ENCODE data around the gene SLC30A7.
"Not testable (repeated sequence)": the region's sequence is repeated elsewhere in the genome, so short reads cannot be mapped to it uniquely, and the experiment has no call there.

Gene SLC30A7

GRCh38 chr1:100936194-100936967, 40.5 kb downstream of the SLC30A7 start:
- no peak for DNase-seq (ENCODE audit: low spot score)

- DNase-seq (ENCODE audit: low spot score): no peak
These were observed 45.2 kb downstream of the SLC30A7 start for GRCh38 chr1:100941098-100941527.

GRCh38 chr1:100941580-100942216, 45.8 kb downstream of the SLC30A7 start:
- no peak for DNase-seq (ENCODE audit: low spot score)

- DNase-seq (ENCODE audit: low spot score): no peak
These were observed 46.6 kb downstream of the SLC30A7 start for GRCh38 chr1:100942304-100943046.

GRCh38 chr1:100943533-100943932, 47.6 kb downstream of the SLC30A7 start:
- no peak for DNase-seq (ENCODE audit: low spot score)

- DNase-seq (ENCODE audit: low spot score): not testable (repeated sequence)
These were observed 50.2 kb downstream of the SLC30A7 start for GRCh38 chr1:100946064-100946463.

GRCh38 chr1:100947816-100948215, 51.9 kb downstream of the SLC30A7 start:
- not testable (repeated sequence) for DNase-seq (ENCODE audit: low spot score)

GRCh38 chr1:100948721-100949405, 53.0 kb downstream of the SLC30A7 start:
- DNase-seq (ENCODE audit: low spot score): not testable (repeated sequence)

- not testable (repeated sequence) for DNase-seq (ENCODE audit: low spot score)
These were observed 53.7 kb downstream of the SLC30A7 start for GRCh38 chr1:100949515-100950158.

GRCh38 chr1:100950337-100950736, 54.4 kb downstream of the SLC30A7 start:
- no peak for DNase-seq (ENCODE audit: low spot score)

GRCh38 chr1:100950781-100951180, 54.9 kb downstream of the SLC30A7 start:
- no peak for DNase-seq (ENCODE audit: low spot score)

GRCh38 chr1:100952104-100952745, 56.3 kb downstream of the SLC30A7 start:
- DNase-seq (ENCODE audit: low spot score): no peak

GRCh38 chr1:100952970-100953369, 57.1 kb downstream of the SLC30A7 start:
- not testable (repeated sequence) for DNase-seq (ENCODE audit: low spot score)

GRCh38 chr1:100953960-100954730, 58.3 kb downstream of the SLC30A7 start:
- DNase-seq (ENCODE audit: low spot score): no peak

- DNase-seq (ENCODE audit: low spot score): no peak
These were observed 59.4 kb downstream of the SLC30A7 start for GRCh38 chr1:100955322-100955721.

- no peak for DNase-seq (ENCODE audit: low spot score)
These were observed 63.7 kb downstream of the SLC30A7 start for GRCh38 chr1:100959502-100960060.

- no peak for DNase-seq (ENCODE audit: low spot score)
These were observed 64.2 kb downstream of the SLC30A7 start for GRCh38 chr1:100960098-100960497.

GRCh38 chr1:100968621-100969020, 72.7 kb downstream of the SLC30A7 start:
- no peak for DNase-seq (ENCODE audit: low spot score)

- DNase-seq (ENCODE audit: low spot score): no peak
These were observed 73.4 kb downstream of the SLC30A7 start for GRCh38 chr1:100969327-100969726.

GRCh38 chr1:100971021-100971420, 75.1 kb downstream of the SLC30A7 start:
- DNase-seq (ENCODE audit: low spot score): no peak

Data from SK-N-DZ (cell line).